ENCODE results near the gene WWOX.

WWOX gene

DNA sequence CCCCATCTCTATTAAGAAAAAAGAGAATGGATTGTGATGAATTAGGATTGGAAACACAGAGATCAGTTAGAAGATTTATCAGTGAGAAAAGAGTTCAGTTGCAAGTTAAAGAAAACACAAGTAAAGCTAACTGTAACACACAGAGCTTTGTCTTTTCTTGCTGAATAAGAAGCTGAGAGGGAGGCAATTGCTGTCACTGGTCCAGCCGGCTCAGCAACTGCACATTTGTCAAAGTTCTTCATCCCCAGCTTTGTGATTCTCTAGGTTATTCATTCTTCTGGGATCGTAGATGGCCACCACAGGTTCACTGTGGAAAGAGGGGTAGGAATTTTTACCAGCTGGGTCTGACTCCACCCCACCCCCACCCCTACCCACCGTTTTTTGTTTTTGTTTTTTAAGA lies 615.7 kb downstream of the WWOX start:
- DNase-seq: no peak

DNA sequence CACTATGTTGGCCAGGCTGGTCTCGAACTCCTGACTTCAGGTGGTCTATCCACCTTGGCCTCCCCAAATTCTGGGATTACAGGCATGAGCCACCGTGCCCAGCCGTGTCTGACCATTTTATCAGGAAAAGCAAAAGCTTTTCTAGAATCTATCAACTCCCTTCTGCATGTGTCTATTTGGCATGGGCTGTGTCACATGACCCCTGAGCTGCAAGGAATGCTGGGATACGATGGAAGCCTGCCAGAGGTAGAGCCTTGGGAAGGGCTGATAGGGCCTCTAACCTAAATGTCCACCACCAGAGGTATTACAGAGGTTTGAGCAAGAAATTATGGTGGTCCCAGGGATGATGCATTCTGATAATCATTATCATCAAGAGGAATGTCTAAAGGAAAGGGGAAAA lies 616.2 kb downstream of the WWOX start:
- no peak for DNase-seq

GRCh38 chr16:78718141-78718540 lies 618.7 kb downstream of the WWOX start:
- no peak for DNase-seq

- DNase-seq: no peak
Observed at GRCh38 chr16:78720416-78720815, 621.0 kb downstream of the WWOX start.

- no peak for DNase-seq
Observed at GRCh38 chr16:78727536-78727935, 628.1 kb downstream of the WWOX start.

- no peak for DNase-seq
Observed at GRCh38 chr16:78729687-78730086, 630.2 kb downstream of the WWOX start.

GRCh38 chr16:78731785-78732184 lies 632.3 kb downstream of the WWOX start:
- no peak for DNase-seq

- DNase-seq: no peak
Observed at GRCh38 chr16:78732696-78733095, 633.2 kb downstream of the WWOX start.

GRCh38 chr16:78735337-78735736 lies 635.9 kb downstream of the WWOX start:
- no peak for DNase-seq

DNA sequence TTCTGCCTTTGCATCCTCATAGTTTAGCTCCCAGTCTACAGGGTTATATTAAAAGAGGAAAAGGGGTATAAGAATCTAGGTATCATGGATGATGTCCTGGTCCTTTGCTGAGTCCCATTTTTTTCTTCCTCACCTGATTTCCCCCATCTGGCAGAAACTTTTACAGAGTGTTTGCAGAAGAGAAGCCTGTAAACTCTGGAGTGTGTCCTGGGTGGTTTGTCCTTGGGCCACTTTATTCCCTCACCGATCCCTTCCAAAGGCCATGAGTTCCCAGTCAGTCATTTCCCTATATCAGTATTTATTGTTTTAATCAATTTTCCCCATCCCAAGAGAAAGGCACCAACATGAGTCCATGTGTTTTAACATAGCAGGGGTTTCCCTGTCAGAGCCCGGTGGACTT lies 638.2 kb downstream of the WWOX start:
- no peak for DNase-seq

GRCh38 chr16:78738557-78738956 lies 639.1 kb downstream of the WWOX start:
- no peak for DNase-seq

DNA sequence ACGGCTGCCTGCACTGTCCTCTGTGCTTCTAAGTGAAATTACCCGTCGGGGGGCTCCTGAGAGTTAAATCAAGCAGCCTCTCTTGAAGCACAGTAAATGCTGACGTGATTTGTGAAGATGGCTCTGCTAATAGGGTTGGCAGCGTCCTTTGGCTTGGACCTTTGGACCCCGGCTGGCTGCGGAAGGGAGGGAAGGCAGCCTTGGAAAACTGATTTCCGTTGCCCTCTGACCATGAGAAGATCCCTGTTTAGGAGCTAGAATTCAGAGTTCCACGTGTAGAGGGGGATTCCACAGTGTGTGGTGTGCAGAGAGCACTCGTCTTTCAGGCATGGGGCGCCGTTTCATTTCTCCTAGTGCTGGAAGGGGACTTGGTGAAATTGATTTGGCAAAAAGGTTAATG lies 640.8 kb downstream of the WWOX start:
- no peak for DNase-seq

- no peak for DNase-seq
Observed at GRCh38 chr16:78742501-78743283, 643.2 kb downstream of the WWOX start.

DNA sequence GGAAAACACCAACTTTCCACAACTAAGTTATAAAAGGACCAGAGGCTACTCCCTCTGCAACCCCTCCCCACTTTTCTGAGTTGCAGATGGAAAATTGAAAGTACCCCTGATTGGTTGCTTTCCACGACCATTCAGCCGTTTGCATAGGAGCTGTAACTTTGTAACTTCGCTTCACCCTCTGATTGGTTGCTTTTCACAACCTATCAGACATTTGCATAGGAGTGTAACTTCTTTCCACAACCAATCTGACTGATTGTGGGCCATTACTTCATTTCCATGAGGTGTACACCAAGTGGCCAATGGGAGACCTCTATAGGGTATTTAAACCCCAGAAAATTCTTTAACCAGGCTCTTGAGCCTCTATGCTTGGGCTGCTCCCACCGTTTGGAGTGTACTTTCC lies 644.1 kb downstream of the WWOX start:
- no peak for DNase-seq

DNA sequence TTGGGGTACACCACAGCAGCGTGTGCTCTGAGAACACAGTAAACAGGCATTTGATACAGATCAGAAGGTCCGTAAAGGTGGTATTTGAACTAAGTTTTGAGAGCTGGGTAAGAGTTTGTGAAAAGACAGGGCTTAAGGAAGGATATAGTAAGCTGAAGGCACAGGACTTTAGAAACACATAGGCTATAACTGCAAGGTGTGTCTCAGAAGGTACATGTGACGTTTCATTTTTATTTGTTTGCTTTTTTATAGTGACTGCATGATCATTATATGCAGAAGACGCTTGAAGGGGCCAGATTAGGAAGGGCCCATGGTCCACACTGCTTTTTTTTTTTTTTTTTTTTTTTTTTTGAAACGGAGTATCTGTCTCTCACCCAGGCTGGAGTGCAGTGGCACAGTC lies 644.6 kb downstream of the WWOX start:
- DNase-seq: no peak

DNA sequence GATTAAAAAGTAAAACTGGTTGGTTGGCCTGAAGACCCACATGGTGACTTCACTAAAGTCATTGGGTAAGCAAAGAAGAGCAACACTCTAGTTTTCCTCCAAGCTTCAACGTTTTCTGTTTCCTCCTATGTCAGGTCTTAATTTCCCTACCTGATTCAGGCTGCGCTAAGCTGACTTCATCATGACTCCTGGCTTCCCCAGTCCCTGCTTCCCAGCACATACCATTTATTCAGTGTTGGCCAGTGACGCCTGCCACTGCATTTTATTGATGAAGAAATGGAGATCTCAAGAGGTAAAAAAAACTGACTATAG lies 645.3 kb downstream of the WWOX start:
- no peak for DNase-seq

- DNase-seq: no peak
Observed at GRCh38 chr16:78745108-78746019, 645.9 kb downstream of the WWOX start.

- DNase-seq: no peak
Observed at GRCh38 chr16:78746718-78747117, 647.3 kb downstream of the WWOX start.

DNA sequence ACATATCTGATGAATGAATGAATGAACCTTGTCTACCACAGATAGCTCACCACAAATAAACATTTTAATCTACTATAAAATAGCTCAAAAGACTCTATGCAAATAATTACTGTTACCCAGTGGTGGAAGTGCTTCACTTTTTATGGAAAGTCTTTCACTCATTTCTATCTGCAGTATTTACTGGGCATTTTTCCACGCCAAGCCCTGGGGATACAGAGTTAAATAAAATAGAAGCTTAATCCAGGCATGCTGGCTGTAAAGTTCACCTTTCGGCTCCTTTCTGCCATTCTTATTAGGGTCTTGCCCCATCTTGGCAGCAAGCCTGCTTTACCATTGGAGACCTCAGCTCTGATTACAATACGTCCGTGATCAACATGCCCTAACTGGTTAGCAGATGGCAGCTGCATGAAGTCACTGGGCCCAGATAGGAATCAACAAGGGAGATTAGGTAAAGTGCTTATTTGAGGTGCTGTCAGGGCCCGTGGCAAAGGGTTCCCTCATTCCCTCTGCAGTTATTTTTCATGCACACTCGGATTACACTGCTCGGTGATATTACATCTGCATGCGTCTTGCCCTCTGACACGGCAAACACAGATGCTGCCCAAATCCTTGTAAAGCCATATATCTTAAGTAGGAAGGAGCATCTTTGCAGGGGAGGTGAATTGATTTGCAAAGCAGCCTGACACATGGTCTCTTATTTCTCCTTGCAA lies 648.9 kb downstream of the WWOX start:
- peak; percentile 27 for DNase-seq

GRCh38 chr16:78749745-78750268 lies 650.4 kb downstream of the WWOX start:
- DNase-seq: no peak

- no peak for DNase-seq
Observed at GRCh38 chr16:78750611-78751010, 651.2 kb downstream of the WWOX start.

DNA sequence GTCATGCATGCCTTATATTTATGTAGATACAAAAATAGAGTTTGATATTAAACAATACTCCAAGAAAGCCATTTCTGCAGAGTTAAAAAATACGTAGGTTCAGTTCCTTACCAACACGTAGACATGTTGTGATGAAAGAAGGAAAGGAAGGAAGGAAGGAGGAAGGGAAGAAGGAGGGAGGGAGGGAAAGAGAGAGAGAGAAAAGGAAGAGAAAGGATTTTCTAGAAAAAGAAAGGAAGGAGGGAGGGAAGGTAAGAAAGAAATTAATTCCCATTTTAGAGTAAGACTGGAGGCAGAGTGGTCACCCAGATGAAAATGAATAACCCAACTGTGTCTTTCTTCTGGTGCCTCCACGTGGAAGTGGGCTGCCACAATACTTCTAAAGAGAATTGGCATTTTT lies 652.1 kb downstream of the WWOX start:
- no peak for DNase-seq

DNA sequence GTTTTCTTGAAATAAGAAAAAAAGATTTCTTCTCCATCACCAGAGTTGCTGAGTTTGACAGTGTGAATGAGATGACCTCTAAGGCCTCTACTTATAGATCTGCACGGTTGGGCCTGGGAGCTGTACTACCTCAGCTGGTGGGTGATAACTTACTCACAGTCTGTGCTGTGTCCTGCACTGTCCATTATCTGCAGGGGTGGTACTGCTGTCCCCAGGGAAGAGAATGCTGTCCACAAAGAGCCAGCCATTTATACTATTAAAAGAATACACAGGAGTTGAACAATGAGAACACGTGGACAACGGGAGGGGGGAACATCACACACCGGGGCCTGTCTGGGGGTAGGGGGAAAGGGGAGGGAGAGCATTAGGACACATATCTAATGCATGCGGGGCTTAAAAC lies 655.3 kb downstream of the WWOX start:
- DNase-seq: no peak
